AG09309 (cell line): ENCODE results near the gene MT1HL1.
"Not testable (repeated sequence)": the region's sequence is repeated elsewhere in the genome, so short reads cannot be mapped to it uniquely, and the experiment has no call there.

Experiments used
- DNase-seq: peaks from one replicate; pipeline ENCODE4 v3.0.0-alpha.2; 2010; ENCODE audit warnings: low read depth
- H3K4me3 ChIP-seq: 2 replicates; pipeline ENCODE4 v1.5.1; 2011; ENCODE audit warnings: mild to moderate bottlenecking, low read depth, low read length, moderate library complexity; ENCODE audit not compliant: control insufficient read depth
- TF ChIP-seq, protein P1 (sequence below): IDR thresholded peaks from 2 replicates; pipeline ENCODE4 v1.5.1; 2011; ENCODE audit warnings: mild to moderate bottlenecking, low read depth, low read length, inconsistent platforms; ENCODE audit not compliant: insufficient read depth, control insufficient read depth; ENCODE audit errors: missing control alignments

Gene MT1HL1

GRCh38 chr1:236975461-236975860, 28.8 kb downstream of the MT1HL1 start:
- H3K4me3 ChIP-seq = no peak overlapping the region
- TF ChIP-seq, protein P1, sequence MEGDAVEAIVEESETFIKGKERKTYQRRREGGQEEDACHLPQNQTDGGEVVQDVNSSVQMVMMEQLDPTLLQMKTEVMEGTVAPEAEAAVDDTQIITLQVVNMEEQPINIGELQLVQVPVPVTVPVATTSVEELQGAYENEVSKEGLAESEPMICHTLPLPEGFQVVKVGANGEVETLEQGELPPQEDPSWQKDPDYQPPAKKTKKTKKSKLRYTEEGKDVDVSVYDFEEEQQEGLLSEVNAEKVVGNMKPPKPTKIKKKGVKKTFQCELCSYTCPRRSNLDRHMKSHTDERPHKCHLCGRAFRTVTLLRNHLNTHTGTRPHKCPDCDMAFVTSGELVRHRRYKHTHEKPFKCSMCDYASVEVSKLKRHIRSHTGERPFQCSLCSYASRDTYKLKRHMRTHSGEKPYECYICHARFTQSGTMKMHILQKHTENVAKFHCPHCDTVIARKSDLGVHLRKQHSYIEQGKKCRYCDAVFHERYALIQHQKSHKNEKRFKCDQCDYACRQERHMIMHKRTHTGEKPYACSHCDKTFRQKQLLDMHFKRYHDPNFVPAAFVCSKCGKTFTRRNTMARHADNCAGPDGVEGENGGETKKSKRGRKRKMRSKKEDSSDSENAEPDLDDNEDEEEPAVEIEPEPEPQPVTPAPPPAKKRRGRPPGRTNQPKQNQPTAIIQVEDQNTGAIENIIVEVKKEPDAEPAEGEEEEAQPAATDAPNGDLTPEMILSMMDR = no peak
- DNase-seq = no peak

DNA sequence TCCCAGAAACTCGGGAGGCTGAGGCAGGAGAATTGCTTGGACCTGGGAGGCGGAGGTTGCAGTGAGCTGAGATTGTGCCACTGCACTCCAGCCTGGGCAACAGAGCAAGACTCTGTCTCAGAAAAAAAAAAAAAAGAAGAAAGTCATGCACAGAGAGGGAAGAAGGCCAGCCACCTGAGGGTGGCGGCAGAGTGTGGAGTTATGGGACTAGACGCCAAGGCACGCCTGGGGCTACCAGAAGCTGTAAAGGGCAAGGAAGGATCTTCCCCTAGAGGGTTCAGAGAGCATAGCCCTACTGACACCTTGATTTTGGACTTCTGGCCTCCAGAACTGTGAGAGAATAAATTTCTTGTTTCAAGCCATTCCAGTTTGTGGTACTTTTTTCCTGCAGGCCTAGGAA, 30.2 kb downstream of the MT1HL1 start:
- H3K4me3 ChIP-seq, DNase-seq: not testable (repeated sequence)

- no peak for DNase-seq
- H3K4me3 ChIP-seq = no peak overlapping the region
- TF ChIP-seq, protein P1 = no peak
Observed at GRCh38 chr1:236966636-236967035, 37.6 kb downstream of the MT1HL1 start.

GRCh38 chr1:236963920-236964319, 40.3 kb downstream of the MT1HL1 start:
- TF ChIP-seq, protein P1 = no peak
- H3K4me3 ChIP-seq = no peak overlapping the region
- DNase-seq = no peak

DNA sequence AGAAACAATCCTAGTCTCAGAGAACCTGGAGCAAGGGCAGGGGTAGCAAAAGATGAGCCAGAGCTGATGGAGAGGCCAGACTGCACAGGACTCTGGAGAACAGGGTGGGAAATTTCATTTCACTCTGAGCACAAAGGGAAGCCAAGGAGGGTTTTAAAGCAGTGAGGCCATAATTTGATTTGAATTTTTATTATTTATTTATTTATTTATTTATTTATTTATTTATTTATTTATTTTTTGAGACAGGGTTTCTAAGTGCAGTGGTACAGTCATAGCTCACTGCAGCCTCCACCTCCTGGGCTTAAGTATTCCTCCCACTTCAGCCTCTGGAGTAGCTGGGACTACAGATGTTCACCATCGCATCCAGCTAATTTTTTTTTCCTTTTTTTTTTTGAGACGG, 45.1 kb downstream of the MT1HL1 start:
- no peak overlapping the region for H3K4me3 ChIP-seq
- no peak for DNase-seq
- TF ChIP-seq, protein P1 = no peak

GRCh38 chr1:236957235-236957634, 47.0 kb downstream of the MT1HL1 start:
- TF ChIP-seq, protein P1 = no peak
- no peak overlapping the region for H3K4me3 ChIP-seq
- no peak for DNase-seq
